H1 (cell line): ENCODE measurements around the gene REEP2. TPM values are rescaled to one million over a fixed set of nuclear protein-coding genes. Genes with fewer than 3 reads are reported as not detected.

Source experiments
- ASH2L ChIP-seq: fragments of 200-600, 300-600 bp; sonication (generic); IDR thresholded peaks from one replicate; pipeline ENCODE4 v1.7.1; 2017; ENCODE audit warnings: low read length
- BRCA1 ChIP-seq: IDR thresholded peaks from 2 replicates; pipeline ENCODE4 v1.6.1; 2012; ENCODE audit warnings: low read depth, low read length, improper control_type of control experiment
- CBX5 ChIP-seq: fragments of 300-800, 300-1000 bp; sonication (generic); IDR thresholded peaks from 2 replicates; pipeline ENCODE4 v1.7.1; 2016; ENCODE audit warnings: antibody characterized with exemption, low read length, low read depth
- CHD1 ChIP-seq: IDR thresholded peaks from 2 replicates; pipeline ENCODE4 v1.6.1; 2012; ENCODE audit warnings: low read depth, low read length, improper control_type of control experiment
- CHD2 ChIP-seq: IDR thresholded peaks from 2 replicates; pipeline ENCODE4 v1.6.1; 2012; ENCODE audit warnings: low read length, improper control_type of control experiment
- CTBP2 ChIP-seq: IDR thresholded peaks from 2 replicates; pipeline ENCODE4 v1.7.0; 2011; ENCODE audit warnings: borderline replicate concordance, mild to moderate bottlenecking, moderate library complexity, mixed read lengths, low read length; ENCODE audit not compliant: insufficient read depth, insufficient read length
- EGR1 ChIP-seq: IDR thresholded peaks from 2 replicates; pipeline ENCODE4 v1.6.1; 2011; ENCODE audit warnings: low read depth, low read length, borderline replicate concordance
- EZH2 ChIP-seq: fragments of 200-600 bp; sonication (generic); IDR thresholded peaks from 2 replicates; pipeline ENCODE4 v1.7.1; 2012; ENCODE audit warnings: low read depth, mild to moderate bottlenecking, moderate library complexity, low read length, inconsistent platforms; ENCODE audit not compliant: severe bottlenecking
- GABPA ChIP-seq: IDR thresholded peaks from 2 replicates; pipeline ENCODE4 v1.6.1; 2011; ENCODE audit warnings: mild to moderate bottlenecking, low read length, moderate library complexity, borderline replicate concordance; ENCODE audit not compliant: insufficient read depth
- HDAC2 ChIP-seq, 2 experiments: fragments of 300-600 bp in 1 of 2; sonication (generic) in 1 of 2; IDR thresholded peaks; 2 replicates each; pipeline ENCODE4 v1.6.1; 2011 to 2012; ENCODE audit warnings: low read depth in 2 of 2, low read length in 2 of 2, mild to moderate bottlenecking in 2 of 2, moderate library complexity in 2 of 2, borderline replicate concordance in 1 of 2, inconsistent platforms in 1 of 2
- JUND ChIP-seq: IDR thresholded peaks from 2 replicates; pipeline ENCODE4 v1.6.1; 2011; ENCODE audit warnings: mild to moderate bottlenecking, improper control_type of control experiment, low read length
- POU5F1 ChIP-seq: IDR thresholded peaks from 2 replicates; pipeline ENCODE4 v1.6.1; 2011; ENCODE audit warnings: low read depth, mild to moderate bottlenecking, low read length, moderate library complexity
- RFX5 ChIP-seq: IDR thresholded peaks from 2 replicates; pipeline ENCODE4 v1.6.1; 2011; ENCODE audit warnings: low read depth, low read length, improper control_type of control experiment, borderline replicate concordance
- SAP30 ChIP-seq: fragments of 300-600 bp; sonication (generic); IDR thresholded peaks from 2 replicates; pipeline ENCODE4 v1.7.1; 2012; ENCODE audit warnings: low read length, moderate library complexity, mild to moderate bottlenecking, inconsistent platforms; ENCODE audit not compliant: insufficient read depth, insufficient replicate concordance
- SIN3A ChIP-seq, 2 experiments: IDR thresholded peaks in 1 of 2; conservative IDR thresholded peaks in 1 of 2; 2 replicates each; pipeline ENCODE4 v1.6.1; 2011 to 2012; ENCODE audit warnings: low read length in 2 of 2, improper control_type of control experiment in 1 of 2, low read depth in 1 of 2, mild to moderate bottlenecking in 1 of 2
- SP2 ChIP-seq: IDR thresholded peaks from 2 replicates; pipeline ENCODE4 v1.6.1; 2012; ENCODE audit warnings: mild to moderate bottlenecking, low read length, inconsistent platforms
- SP4 ChIP-seq: IDR thresholded peaks from 2 replicates; pipeline ENCODE4 v1.6.1; 2012; ENCODE audit warnings: low read length, inconsistent platforms
- SRF ChIP-seq: IDR thresholded peaks from 2 replicates; pipeline ENCODE4 v1.6.1; 2011; ENCODE audit warnings: mild to moderate bottlenecking, low read depth, low read length, moderate library complexity
- TBP ChIP-seq: IDR thresholded peaks from 2 replicates; pipeline ENCODE4 v1.6.1; 2011; ENCODE audit warnings: low read depth, low read length, improper control_type of control experiment
- TEAD4 ChIP-seq: IDR thresholded peaks from 2 replicates; pipeline ENCODE4 v1.6.1; 2012; ENCODE audit warnings: low read depth, low read length, inconsistent platforms, mixed read lengths
- polyA plus RNA-seq, 7 experiments: library from polyadenylated mRNA; depleted of rRNA in 3 of 7; stranded (reverse) in 5 of 7; unstranded in 2 of 7; fragments of >200 nt in 5 of 7; fragments of 200-250 nt in 2 of 7; gene quantifications; 1 replicate in 5 of 7; 2 replicates in 1 of 7; 4 replicates in 1 of 7; pipeline versions ENCODE4 v1.2.1 to v1.2.3, GENCODE V29; 2011 to 2013; ENCODE audit warnings: missing spikeins in 2 of 7, mixed read lengths in 2 of 7
- total RNA-seq: library from RNA; stranded (reverse); fragmentation: NEBNext Ultra II Directional; extraction: Animal tissue kit (Norgen Biotek cat#: 25700); gene quantifications from 2 replicates; pipeline ENCODE4 v1.2.1, GENCODE V29; 2021
- TF ChIP-seq, protein P1 (sequence below): IDR thresholded peaks from 2 replicates; pipeline ENCODE4 v1.6.1; 2012; ENCODE audit warnings: low read length, inconsistent platforms
- TF ChIP-seq, protein P2 (sequence below): IDR thresholded peaks from 2 replicates; pipeline ENCODE4 v1.6.1; 2012; ENCODE audit warnings: inconsistent platforms
- TF ChIP-seq, protein P3 (sequence below): IDR thresholded peaks from 2 replicates; pipeline ENCODE4 v1.6.1; 2012; ENCODE audit warnings: inconsistent platforms

The REEP2 gene
- total and polyA plus RNA-seq, 2 of the 8 experiments (the other 6 are each of a cell fraction or from before 2014, with no cell fraction given) = 26.5 to 40.2 TPM

DNA sequence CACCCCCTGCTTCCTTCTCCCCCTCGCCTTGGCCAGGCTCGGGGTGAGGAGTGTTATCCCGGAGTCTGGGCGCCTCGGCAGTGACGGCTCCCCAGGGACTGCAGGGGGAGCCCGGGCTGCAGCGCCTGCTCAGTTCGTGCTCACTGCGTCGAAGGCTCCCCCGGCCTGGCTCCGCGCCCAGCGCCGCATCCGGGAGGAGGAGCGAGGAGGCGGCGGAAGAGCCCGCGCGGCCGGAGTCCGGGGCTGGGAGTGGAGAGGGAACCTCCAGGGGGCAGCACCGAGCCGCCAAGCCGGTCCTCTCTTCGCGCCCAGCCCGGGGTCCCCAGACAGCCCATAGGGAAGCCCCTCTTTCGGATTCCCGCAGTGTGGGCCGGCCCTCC, 25.1 kb downstream of the REEP2 start (continued):
- TF ChIP-seq RFX5 = no peak
- no peak for TF ChIP-seq SP2
- no peak; the same call in 1 of the 2 replicates for TF ChIP-seq EGR1
- peak; percentile 33; the same call in 1 of the 2 replicates for TF ChIP-seq GABPA
- no peak for TF ChIP-seq ASH2L
- 0 out of 2 replicates have a peak, but pooled peaks have one; percentile 5 for TF ChIP-seq SRF
- TF ChIP-seq HDAC2 (IDR thresholded peaks at IDR 0.05; ENCODE audit: borderline replicate concordance in 1 of 2, low read depth in 2 of 2, low read length in 2 of 2) = 0 out of 4 replicates have a peak, but pooled peaks of 1 of the 2 experiments have one; percentile 1
- TF ChIP-seq EZH2 = no peak
- TF ChIP-seq, protein P1, sequence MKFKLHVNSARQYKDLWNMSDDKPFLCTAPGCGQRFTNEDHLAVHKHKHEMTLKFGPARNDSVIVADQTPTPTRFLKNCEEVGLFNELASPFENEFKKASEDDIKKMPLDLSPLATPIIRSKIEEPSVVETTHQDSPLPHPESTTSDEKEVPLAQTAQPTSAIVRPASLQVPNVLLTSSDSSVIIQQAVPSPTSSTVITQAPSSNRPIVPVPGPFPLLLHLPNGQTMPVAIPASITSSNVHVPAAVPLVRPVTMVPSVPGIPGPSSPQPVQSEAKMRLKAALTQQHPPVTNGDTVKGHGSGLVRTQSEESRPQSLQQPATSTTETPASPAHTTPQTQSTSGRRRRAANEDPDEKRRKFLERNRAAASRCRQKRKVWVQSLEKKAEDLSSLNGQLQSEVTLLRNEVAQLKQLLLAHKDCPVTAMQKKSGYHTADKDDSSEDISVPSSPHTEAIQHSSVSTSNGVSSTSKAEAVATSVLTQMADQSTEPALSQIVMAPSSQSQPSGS = no peak
- TF ChIP-seq TBP = peak; percentile 52; the same call in 1 of the 2 replicates
- TF ChIP-seq, protein P2, sequence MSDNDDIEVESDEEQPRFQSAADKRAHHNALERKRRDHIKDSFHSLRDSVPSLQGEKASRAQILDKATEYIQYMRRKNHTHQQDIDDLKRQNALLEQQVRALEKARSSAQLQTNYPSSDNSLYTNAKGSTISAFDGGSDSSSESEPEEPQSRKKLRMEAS = peak; percentile 80
- no peak for TF ChIP-seq SP4
- TF ChIP-seq BRCA1 = no peak
- TF ChIP-seq POU5F1 = no peak
- no peak for TF ChIP-seq TEAD4
- TF ChIP-seq CBX5 = no peak
- TF ChIP-seq CHD1 = no peak
- peak; percentile 34; the same call in 1 of the 2 replicates for TF ChIP-seq CHD2
- no peak for TF ChIP-seq JUND
- TF ChIP-seq SAP30 = no peak
- TF ChIP-seq CTBP2 = peak; percentile 40
- no peak; a peak in 1 of 4 replicates for TF ChIP-seq SIN3A (conservative IDR thresholded peaks at IDR 0.05 in 1 of 2, IDR thresholded peaks at IDR 0.05 in 1 of 2; ENCODE audit: low read depth in 1 of 2, low read length in 2 of 2)
- TF ChIP-seq, protein P3, sequence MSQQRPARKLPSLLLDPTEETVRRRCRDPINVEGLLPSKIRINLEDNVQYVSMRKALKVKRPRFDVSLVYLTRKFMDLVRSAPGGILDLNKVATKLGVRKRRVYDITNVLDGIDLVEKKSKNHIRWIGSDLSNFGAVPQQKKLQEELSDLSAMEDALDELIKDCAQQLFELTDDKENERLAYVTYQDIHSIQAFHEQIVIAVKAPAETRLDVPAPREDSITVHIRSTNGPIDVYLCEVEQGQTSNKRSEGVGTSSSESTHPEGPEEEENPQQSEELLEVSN = peak; percentile 87
